Measurements from ENCODE around the gene LMAN2. TPM values are rescaled to one million over a fixed set of nuclear protein-coding genes. Genes with fewer than 3 reads are reported as not detected.
A peak's percentile ranks its signal among the peaks of the same experiment; 100 is the strongest.

LMAN2 gene
- total and polyA plus RNA-seq, 2 experiments from 2014 or later, result 153 to 227 TPM

DNA sequence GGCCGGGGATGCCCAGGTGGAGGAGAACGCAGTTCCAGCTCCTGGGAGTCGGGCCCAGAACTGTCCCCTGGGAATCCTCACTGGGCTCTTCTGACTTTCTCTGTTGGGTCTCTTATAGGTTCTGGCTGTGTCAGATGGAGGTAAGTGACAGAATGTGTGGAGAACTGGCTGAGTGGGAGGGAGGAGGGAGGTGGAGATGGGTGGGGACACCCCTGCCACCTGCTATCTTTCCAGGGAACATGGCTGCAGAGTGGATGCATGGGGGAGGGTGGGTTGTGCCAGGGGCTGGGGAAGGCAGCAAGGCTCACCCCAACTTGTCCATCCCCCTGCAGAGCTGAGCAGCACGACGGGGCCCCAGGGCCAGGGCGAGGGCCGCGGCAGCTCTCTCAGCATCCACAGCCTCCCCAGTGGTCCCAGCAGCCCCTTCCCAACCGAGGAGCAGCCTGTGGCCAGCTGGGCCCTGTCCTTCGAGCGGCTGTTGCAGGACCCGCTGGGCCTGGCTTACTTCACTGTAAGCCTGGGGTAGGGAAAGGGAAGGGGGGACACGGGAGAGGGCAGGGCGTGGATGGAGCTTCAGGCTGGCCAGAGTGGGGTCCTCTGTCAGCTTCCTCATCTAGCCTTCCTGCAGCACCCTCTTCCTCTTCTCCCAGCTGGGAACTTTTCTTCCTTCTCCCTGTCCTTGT is 14.5 kb upstream of the LMAN2 start:
- H4K20me1 ChIP-seq (replicated peaks; ENCODE audit: insufficient read depth), result no peaks in the 10 kb centered on the region; the same call in 1 of the 2 replicates
- Mint-ChIP-seq H3K27me3 (ENCODE audit: insufficient read depth, low read depth, poor library complexity) (peaks cover 34% of the 10 kb centered on the region), H3K4me1 (peaks cover 56% of the 10 kb centered on the region), H3K27ac (peak overlapping the region; percentile 98), H3K4me3 (peak overlapping the region; percentile 90), H3K36me3 (ENCODE audit: low read depth) (peaks cover 11% of the 10 kb centered on the region), H3K9me3 (no peaks in the 10 kb centered on the region; the same call in 2 of the 3 replicates)
- peaks cover 52% of the 10 kb centered on the region for H3K4me1 ChIP-seq (ENCODE audit: insufficient read depth)
- H3K27ac ChIP-seq (ENCODE audit: low read depth), result peak overlapping the region; percentile 95
- TF ChIP-seq, protein P1, sequence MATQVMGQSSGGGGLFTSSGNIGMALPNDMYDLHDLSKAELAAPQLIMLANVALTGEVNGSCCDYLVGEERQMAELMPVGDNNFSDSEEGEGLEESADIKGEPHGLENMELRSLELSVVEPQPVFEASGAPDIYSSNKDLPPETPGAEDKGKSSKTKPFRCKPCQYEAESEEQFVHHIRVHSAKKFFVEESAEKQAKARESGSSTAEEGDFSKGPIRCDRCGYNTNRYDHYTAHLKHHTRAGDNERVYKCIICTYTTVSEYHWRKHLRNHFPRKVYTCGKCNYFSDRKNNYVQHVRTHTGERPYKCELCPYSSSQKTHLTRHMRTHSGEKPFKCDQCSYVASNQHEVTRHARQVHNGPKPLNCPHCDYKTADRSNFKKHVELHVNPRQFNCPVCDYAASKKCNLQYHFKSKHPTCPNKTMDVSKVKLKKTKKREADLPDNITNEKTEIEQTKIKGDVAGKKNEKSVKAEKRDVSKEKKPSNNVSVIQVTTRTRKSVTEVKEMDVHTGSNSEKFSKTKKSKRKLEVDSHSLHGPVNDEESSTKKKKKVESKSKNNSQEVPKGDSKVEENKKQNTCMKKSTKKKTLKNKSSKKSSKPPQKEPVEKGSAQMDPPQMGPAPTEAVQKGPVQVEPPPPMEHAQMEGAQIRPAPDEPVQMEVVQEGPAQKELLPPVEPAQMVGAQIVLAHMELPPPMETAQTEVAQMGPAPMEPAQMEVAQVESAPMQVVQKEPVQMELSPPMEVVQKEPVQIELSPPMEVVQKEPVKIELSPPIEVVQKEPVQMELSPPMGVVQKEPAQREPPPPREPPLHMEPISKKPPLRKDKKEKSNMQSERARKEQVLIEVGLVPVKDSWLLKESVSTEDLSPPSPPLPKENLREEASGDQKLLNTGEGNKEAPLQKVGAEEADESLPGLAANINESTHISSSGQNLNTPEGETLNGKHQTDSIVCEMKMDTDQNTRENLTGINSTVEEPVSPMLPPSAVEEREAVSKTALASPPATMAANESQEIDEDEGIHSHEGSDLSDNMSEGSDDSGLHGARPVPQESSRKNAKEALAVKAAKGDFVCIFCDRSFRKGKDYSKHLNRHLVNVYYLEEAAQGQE (IDR thresholded peaks at IDR 0.05; ENCODE audit: unreplicated experiment), result no peak
- TF ChIP-seq ZNF114 (CRISPR knock-in tag; IDR thresholded peaks at IDR 0.05) (no peak), JUNB (IDR thresholded peaks at IDR 0.05; ENCODE audit: unreplicated experiment) (no peak), EZH2phosphoT487 (IDR thresholded peaks at IDR 0.05; ENCODE audit: unreplicated experiment) (no peak)
- TF ChIP-seq, protein P2, sequence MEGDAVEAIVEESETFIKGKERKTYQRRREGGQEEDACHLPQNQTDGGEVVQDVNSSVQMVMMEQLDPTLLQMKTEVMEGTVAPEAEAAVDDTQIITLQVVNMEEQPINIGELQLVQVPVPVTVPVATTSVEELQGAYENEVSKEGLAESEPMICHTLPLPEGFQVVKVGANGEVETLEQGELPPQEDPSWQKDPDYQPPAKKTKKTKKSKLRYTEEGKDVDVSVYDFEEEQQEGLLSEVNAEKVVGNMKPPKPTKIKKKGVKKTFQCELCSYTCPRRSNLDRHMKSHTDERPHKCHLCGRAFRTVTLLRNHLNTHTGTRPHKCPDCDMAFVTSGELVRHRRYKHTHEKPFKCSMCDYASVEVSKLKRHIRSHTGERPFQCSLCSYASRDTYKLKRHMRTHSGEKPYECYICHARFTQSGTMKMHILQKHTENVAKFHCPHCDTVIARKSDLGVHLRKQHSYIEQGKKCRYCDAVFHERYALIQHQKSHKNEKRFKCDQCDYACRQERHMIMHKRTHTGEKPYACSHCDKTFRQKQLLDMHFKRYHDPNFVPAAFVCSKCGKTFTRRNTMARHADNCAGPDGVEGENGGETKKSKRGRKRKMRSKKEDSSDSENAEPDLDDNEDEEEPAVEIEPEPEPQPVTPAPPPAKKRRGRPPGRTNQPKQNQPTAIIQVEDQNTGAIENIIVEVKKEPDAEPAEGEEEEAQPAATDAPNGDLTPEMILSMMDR (conservative IDR thresholded peaks at IDR 0.05; ENCODE audit: low read depth in 2 of 2), result no peak
- TF ChIP-seq, protein P3, sequence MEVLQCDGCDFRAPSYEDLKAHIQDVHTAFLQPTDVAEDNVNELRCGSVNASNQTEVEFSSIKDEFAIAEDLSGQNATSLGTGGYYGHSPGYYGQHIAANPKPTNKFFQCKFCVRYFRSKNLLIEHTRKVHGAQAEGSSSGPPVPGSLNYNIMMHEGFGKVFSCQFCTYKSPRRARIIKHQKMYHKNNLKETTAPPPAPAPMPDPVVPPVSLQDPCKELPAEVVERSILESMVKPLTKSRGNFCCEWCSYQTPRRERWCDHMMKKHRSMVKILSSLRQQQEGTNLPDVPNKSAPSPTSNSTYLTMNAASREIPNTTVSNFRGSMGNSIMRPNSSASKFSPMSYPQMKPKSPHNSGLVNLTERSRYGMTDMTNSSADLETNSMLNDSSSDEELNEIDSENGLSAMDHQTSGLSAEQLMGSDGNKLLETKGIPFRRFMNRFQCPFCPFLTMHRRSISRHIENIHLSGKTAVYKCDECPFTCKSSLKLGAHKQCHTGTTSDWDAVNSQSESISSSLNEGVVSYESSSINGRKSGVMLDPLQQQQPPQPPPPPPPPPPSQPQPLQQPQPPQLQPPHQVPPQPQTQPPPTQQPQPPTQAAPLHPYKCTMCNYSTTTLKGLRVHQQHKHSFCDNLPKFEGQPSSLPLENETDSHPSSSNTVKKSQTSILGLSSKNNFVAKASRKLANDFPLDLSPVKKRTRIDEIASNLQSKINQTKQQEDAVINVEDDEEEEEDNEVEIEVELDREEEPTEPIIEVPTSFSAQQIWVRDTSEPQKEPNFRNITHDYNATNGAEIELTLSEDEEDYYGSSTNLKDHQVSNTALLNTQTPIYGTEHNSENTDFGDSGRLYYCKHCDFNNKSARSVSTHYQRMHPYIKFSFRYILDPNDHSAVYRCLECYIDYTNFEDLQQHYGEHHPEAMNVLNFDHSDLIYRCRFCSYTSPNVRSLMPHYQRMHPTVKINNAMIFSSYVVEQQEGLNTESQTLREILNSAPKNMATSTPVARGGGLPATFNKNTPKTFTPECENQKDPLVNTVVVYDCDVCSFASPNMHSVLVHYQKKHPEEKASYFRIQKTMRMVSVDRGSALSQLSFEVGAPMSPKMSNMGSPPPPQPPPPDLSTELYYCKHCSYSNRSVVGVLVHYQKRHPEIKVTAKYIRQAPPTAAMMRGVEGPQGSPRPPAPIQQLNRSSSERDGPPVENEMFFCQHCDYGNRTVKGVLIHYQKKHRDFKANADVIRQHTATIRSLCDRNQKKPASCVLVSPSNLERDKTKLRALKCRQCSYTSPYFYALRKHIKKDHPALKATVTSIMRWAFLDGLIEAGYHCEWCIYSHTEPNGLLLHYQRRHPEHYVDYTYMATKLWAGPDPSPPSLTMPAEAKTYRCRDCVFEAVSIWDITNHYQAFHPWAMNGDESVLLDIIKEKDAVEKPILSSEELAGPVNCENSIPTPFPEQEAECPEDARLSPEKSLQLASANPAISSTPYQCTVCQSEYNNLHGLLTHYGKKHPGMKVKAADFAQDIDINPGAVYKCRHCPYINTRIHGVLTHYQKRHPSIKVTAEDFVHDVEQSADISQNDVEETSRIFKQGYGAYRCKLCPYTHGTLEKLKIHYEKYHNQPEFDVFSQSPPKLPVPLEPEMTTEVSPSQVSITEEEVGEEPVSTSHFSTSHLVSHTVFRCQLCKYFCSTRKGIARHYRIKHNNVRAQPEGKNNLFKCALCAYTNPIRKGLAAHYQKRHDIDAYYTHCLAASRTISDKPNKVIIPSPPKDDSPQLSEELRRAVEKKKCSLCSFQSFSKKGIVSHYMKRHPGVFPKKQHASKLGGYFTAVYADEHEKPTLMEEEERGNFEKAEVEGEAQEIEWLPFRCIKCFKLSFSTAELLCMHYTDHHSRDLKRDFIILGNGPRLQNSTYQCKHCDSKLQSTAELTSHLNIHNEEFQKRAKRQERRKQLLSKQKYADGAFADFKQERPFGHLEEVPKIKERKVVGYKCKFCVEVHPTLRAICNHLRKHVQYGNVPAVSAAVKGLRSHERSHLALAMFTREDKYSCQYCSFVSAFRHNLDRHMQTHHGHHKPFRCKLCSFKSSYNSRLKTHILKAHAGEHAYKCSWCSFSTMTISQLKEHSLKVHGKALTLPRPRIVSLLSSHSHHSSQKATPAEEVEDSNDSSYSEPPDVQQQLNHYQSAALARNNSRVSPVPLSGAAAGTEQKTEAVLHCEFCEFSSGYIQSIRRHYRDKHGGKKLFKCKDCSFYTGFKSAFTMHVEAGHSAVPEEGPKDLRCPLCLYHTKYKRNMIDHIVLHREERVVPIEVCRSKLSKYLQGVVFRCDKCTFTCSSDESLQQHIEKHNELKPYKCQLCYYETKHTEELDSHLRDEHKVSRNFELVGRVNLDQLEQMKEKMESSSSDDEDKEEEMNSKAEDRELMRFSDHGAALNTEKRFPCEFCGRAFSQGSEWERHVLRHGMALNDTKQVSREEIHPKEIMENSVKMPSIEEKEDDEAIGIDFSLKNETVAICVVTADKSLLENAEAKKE (CRISPR knock-in tag; IDR thresholded peaks at IDR 0.05), result no peak
- TF ChIP-seq, protein P4, sequence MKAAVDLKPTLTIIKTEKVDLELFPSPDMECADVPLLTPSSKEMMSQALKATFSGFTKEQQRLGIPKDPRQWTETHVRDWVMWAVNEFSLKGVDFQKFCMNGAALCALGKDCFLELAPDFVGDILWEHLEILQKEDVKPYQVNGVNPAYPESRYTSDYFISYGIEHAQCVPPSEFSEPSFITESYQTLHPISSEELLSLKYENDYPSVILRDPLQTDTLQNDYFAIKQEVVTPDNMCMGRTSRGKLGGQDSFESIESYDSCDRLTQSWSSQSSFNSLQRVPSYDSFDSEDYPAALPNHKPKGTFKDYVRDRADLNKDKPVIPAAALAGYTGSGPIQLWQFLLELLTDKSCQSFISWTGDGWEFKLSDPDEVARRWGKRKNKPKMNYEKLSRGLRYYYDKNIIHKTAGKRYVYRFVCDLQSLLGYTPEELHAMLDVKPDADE (IDR thresholded peaks at IDR 0.05), result no peak
- ATAC-seq (no peak), DNase-seq (ENCODE audit: low spot score) (peak; percentile 24)
- H3K9me2 ChIP-seq (ENCODE audit: insufficient read depth), result no peaks in the 10 kb centered on the region
- peak overlapping the region; percentile 89; the same call in 1 of the 2 replicates for H2AFZ ChIP-seq
- H3K36me3 ChIP-seq (ENCODE audit: insufficient read depth), result no peaks in the 10 kb centered on the region
- H3K4me2 ChIP-seq, result peak overlapping the region; percentile 97
- peaks cover 27% of the 10 kb centered on the region; the same call in 1 of the 2 replicates for H3F3A ChIP-seq (replicated peaks; ENCODE audit: low read depth)
- H3K4me3 ChIP-seq, result peak overlapping the region; percentile 84
- H3K79me2 ChIP-seq (replicated peaks; ENCODE audit: insufficient read depth), result no peaks in the 10 kb centered on the region
- peaks cover 20% of the 10 kb centered on the region for H3K27me3 ChIP-seq (ENCODE audit: insufficient read depth)

Measured in GM23338 (cell line).